Measurements from ENCODE around the gene HFE.

Gene HFE

GRCh38 chr6:26097268-26097875 lies 10.1 kb downstream of the HFE start:
- TF ChIP-seq ZNF654 (tag by site-specific recombination; IDR thresholded peaks at IDR 0.05; ENCODE audit: low read depth) (peak; percentile 73), ZNF660 (tag by site-specific recombination; IDR thresholded peaks at IDR 0.05) (0 out of 2 replicates have a peak, but pooled peaks have one; percentile 40), ZNF677 (tag by site-specific recombination; IDR thresholded peaks at IDR 0.05) (no peak), ZNF16 (tag by site-specific recombination; IDR thresholded peaks at IDR 0.05; ENCODE audit: low read depth) (no peak), KLF8 (tag by site-specific recombination; IDR thresholded peaks at IDR 0.05) (no peak)
- POLR2A ChIA-PET, result no interaction called here

GRCh38 chr6:26103141-26103769 lies 16.0 kb downstream of the HFE start:
- H3K9me3 ChIP-seq (ENCODE audit: control insufficient read depth, insufficient read depth, low read depth, low read length), result no peaks in the 10 kb centered on the region
- ChIA-PET POLR2A (interaction anchor here (0.6 to 5.1 kb wide), 21 partner anchors 16 to 1704 kb away, joined by 3 to 79 read pairs (median 6); partner anchors contain the start of gene HFE), CTCF (interaction anchor here (1.2 to 20.5 kb wide), 3 partner anchors 10 to 99 kb away, joined by 3 to 724 read pairs (median 3); no protein-coding TSS in a partner anchor)
- no peaks in the 10 kb centered on the region for H3K36me3 ChIP-seq (ENCODE audit: control insufficient read depth in 2 of 2, insufficient read depth in 1 of 2, low read length in 2 of 2)
- H3K27ac ChIP-seq (ENCODE audit: extremely low read depth, low read depth, low read length), result no peak overlapping the region
- peaks cover 6% of the 10 kb centered on the region; the same call in 1 of the 2 replicates for H3K4me1 ChIP-seq (ENCODE audit: control insufficient read depth, insufficient read depth, low read length)
- peak overlapping the region; percentile 27 for H3K4me3 ChIP-seq (ENCODE audit: low read depth, low read length)
- TF ChIP-seq ZNF341 (tag by site-specific recombination; IDR thresholded peaks at IDR 0.05; ENCODE audit: low read depth) (peak; percentile 14; the same call in 1 of the 2 replicates), OSR2 (tag by site-specific recombination; IDR thresholded peaks at IDR 0.05) (no peak), ZNF654 (tag by site-specific recombination; IDR thresholded peaks at IDR 0.05; ENCODE audit: low read depth) (peak; percentile 1; the same call in 1 of the 2 replicates), SP3 (tag by site-specific recombination; IDR thresholded peaks at IDR 0.05) (no peak), PRDM1 (tag by site-specific recombination; IDR thresholded peaks at IDR 0.05) (peak; percentile 47; the same call in 1 of the 2 replicates), ZNF335 (tag by site-specific recombination; conservative IDR thresholded peaks at IDR 0.05) (peak; percentile 98), IKZF3 (tag by site-specific recombination; IDR thresholded peaks at IDR 0.05) (peak; percentile 42; the same call in 1 of the 2 replicates)
- TF ChIP-seq, protein P1, sequence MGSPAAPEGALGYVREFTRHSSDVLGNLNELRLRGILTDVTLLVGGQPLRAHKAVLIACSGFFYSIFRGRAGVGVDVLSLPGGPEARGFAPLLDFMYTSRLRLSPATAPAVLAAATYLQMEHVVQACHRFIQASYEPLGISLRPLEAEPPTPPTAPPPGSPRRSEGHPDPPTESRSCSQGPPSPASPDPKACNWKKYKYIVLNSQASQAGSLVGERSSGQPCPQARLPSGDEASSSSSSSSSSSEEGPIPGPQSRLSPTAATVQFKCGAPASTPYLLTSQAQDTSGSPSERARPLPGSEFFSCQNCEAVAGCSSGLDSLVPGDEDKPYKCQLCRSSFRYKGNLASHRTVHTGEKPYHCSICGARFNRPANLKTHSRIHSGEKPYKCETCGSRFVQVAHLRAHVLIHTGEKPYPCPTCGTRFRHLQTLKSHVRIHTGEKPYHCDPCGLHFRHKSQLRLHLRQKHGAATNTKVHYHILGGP (tag by site-specific recombination; IDR thresholded peaks at IDR 0.05), result no peak
- TF ChIP-seq, protein P2, sequence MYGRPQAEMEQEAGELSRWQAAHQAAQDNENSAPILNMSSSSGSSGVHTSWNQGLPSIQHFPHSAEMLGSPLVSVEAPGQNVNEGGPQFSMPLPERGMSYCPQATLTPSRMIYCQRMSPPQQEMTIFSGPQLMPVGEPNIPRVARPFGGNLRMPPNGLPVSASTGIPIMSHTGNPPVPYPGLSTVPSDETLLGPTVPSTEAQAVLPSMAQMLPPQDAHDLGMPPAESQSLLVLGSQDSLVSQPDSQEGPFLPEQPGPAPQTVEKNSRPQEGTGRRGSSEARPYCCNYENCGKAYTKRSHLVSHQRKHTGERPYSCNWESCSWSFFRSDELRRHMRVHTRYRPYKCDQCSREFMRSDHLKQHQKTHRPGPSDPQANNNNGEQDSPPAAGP (tag by site-specific recombination; IDR thresholded peaks at IDR 0.05), result no peak

More at GRCh38 chr6:26097268-26097875, 10.1 kb downstream of the HFE start:
- CTCF ChIA-PET, result interaction anchor here (0.6 to 20.5 kb wide), 29 partner anchors 10 to 1493 kb away, joined by 3 to 724 read pairs (median 4); partner anchors contain the start of gene HFE
- Histone ChIP-seq H3K4me1 (ENCODE audit: control insufficient read depth, insufficient read depth, low read length) (no peaks in the 10 kb centered on the region), H3K36me3 (ENCODE audit: control insufficient read depth in 2 of 2, insufficient read depth in 1 of 2, low read length in 2 of 2) (no peaks in the 10 kb centered on the region), H3K9me3 (ENCODE audit: control insufficient read depth, insufficient read depth, low read depth, low read length) (no peaks in the 10 kb centered on the region), H3K27ac (ENCODE audit: extremely low read depth, low read depth, low read length) (no peak overlapping the region), H3K4me3 (ENCODE audit: low read depth, low read length) (no peak overlapping the region)

DNA sequence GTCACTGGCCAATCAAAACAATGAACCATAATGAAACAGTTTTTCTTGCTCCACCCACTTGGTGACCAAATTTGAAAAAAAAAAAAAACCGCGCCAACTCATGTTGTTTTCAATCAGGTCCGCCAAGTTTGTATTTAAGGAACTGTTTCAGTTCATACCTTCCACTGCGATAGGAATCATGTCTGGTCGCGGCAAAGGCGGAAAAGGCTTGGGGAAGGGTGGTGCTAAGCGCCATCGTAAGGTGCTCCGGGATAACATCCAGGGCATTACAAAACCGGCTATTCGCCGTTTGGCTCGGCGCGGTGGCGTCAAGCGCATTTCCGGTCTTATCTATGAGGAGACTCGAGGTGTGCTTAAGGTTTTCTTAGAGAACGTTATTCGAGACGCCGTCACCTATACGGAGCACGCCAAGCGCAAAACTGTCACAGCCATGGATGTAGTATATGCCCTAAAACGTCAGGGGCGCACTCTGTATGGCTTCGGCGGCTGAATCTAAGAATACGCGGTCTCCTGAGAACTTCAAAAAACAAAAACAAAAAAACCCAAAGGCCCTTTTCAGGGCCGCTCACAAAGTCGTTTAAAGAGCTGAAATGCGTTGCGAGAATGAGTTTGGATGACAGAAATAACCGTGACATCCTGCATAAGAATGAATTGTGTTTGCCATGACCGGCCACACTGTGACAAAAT lies 16.7 kb downstream of the HFE start:
- Histone ChIP-seq H3K27ac (ENCODE audit: extremely low read depth, low read depth, low read length) (peak overlapping the region; percentile 4; the same call in 1 of the 2 replicates), H3K9me3 (ENCODE audit: control insufficient read depth, insufficient read depth, low read depth, low read length) (no peaks in the 10 kb centered on the region), H3K4me1 (ENCODE audit: control insufficient read depth, insufficient read depth, low read length) (peaks cover 6% of the 10 kb centered on the region; the same call in 1 of the 2 replicates), H3K4me3 (ENCODE audit: low read depth, low read length) (peak overlapping the region; percentile 49), H3K36me3 (ENCODE audit: control insufficient read depth in 2 of 2, insufficient read depth in 1 of 2, low read length in 2 of 2) (no peaks in the 10 kb centered on the region)
- POLR2A ChIA-PET, result interaction anchor here (0.6 to 5.1 kb wide), 24 partner anchors 11 to 1704 kb away, joined by 3 to 79 read pairs (median 5); partner anchors contain the start of gene HFE
- CTCF ChIA-PET, result interaction anchor here (0.6 to 20.5 kb wide), 5 partner anchors 11 to 1718 kb away, joined by 3 to 724 read pairs (median 3); no protein-coding TSS in a partner anchor
- TF ChIP-seq ZNF391 (tag by site-specific recombination; IDR thresholded peaks at IDR 0.05; ENCODE audit: borderline replicate concordance, low read depth), result peak; percentile 94; the same call in 1 of the 2 replicates
- TF ChIP-seq KLF16 (tag by site-specific recombination; IDR thresholded peaks at IDR 0.05), result peak; percentile 73; the same call in 1 of the 2 replicates
- TF ChIP-seq, protein P3, sequence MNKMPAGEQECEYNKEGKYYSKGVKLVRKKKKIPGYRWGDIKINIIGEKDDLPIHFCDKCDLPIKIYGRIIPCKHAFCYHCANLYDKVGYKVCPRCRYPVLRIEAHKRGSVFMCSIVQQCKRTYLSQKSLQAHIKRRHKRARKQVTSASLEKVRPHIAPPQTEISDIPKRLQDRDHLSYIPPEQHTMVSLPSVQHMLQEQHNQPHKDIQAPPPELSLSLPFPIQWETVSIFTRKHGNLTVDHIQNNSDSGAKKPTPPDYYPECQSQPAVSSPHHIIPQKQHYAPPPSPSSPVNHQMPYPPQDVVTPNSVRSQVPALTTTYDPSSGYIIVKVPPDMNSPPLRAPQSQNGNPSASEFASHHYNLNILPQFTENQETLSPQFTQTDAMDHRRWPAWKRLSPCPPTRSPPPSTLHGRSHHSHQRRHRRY (tag by site-specific recombination; IDR thresholded peaks at IDR 0.05), result no peak
- TF ChIP-seq, protein P4, sequence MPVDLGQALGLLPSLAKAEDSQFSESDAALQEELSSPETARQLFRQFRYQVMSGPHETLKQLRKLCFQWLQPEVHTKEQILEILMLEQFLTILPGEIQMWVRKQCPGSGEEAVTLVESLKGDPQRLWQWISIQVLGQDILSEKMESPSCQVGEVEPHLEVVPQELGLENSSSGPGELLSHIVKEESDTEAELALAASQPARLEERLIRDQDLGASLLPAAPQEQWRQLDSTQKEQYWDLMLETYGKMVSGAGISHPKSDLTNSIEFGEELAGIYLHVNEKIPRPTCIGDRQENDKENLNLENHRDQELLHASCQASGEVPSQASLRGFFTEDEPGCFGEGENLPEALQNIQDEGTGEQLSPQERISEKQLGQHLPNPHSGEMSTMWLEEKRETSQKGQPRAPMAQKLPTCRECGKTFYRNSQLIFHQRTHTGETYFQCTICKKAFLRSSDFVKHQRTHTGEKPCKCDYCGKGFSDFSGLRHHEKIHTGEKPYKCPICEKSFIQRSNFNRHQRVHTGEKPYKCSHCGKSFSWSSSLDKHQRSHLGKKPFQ (tag by site-specific recombination; IDR thresholded peaks at IDR 0.05), result peak; percentile 94
- no peak for TF ChIP-seq ZNF624 (tag by site-specific recombination; IDR thresholded peaks at IDR 0.05)
- TF ChIP-seq ZNF48 (tag by site-specific recombination; IDR thresholded peaks at IDR 0.05), result no peak
- no peak for TF ChIP-seq PBX3 (CRISPR knock-in tag; IDR thresholded peaks at IDR 0.05)
- TF ChIP-seq ZNF341 (tag by site-specific recombination; IDR thresholded peaks at IDR 0.05; ENCODE audit: low read depth), result no peak; the same call in 1 of the 2 replicates
- peak; percentile 90 for TF ChIP-seq SP7 (tag by site-specific recombination; IDR thresholded peaks at IDR 0.05)
